Activated B cell treated with CpG ODN at 0.5 μM for 24 hours (primary cell): ENCODE measurements around the gene PELI2. TPM values are rescaled to one million over a fixed set of nuclear protein-coding genes. Genes with fewer than 3 reads are reported as not detected.

Experiments
- ATAC-seq: fragments of 200-7000 bp; cut with Tn5 transposase; one replicate; pipeline ENCODE4 v1.10.0; 2021; ENCODE audit warnings: low read depth, mild to moderate bottlenecking, moderate library complexity
- CTCF ChIA-PET: fragments of 350-600 bp; sonication (Branson Sonifier 250); formaldehyde crosslinking; loops from one replicate; lab custom pipeline; 2021; ENCODE audit warnings: antibody characterized with exemption; lab: Charles Lee
- POLR2A ChIA-PET: fragments of 350-600 bp; sonication (Branson Sonifier 250); formaldehyde crosslinking; loops from one replicate; lab custom pipeline; 2021; ENCODE audit warnings: antibody characterized with exemption; lab: Charles Lee
- DNase-seq: peaks from one replicate; pipeline ENCODE4 v3.0.0; 2022
- H3K27ac Mint-ChIP-seq: one replicate; pipeline ENCODE4 v1.8.0; 2020; ENCODE audit warnings: mixed read lengths
- H3K27me3 Mint-ChIP-seq: one replicate; pipeline ENCODE4 v1.8.0; 2021; ENCODE audit warnings: mixed read lengths
- H3K36me3 Mint-ChIP-seq: one replicate; pipeline ENCODE4 v1.8.0; 2021; ENCODE audit warnings: low read depth, mixed read lengths
- H3K4me1 Mint-ChIP-seq: one replicate; pipeline ENCODE4 v1.8.0; 2021; ENCODE audit warnings: mixed read lengths
- H3K4me3 Mint-ChIP-seq: one replicate; pipeline ENCODE4 v1.8.0; 2020; ENCODE audit warnings: mild to moderate bottlenecking, mixed read lengths
- H3K9me3 Mint-ChIP-seq: one replicate; pipeline ENCODE4 v1.8.0; 2020; ENCODE audit warnings: mixed read lengths
- CTCF ChIP-seq: fragments of 200-600 bp; IDR thresholded peaks from one replicate; pipeline ENCODE4 v1.8.0; 2022; ENCODE audit warnings: antibody characterized with exemption, mild to moderate bottlenecking
- intact Hi-C: fragments of 100-400 bp; cut with micrococcal nuclease; formaldehyde crosslinking; loops from one replicate; pipeline ENCODE4 v1.15.1; 2024
- total RNA-seq: library from RNA; stranded (reverse); gene quantifications from 2 replicates; pipeline ENCODE4 v1.2.3, GENCODE V29; 2022

The PELI2 gene
- total RNA-seq, 1 donor from 2014 or later: 6.1 TPM

- DNase-seq: no peak
- intact Hi-C loops: no loop called here
- no peak for ATAC-seq
- H3K27me3 Mint-ChIP-seq: no peaks in the 10 kb centered on the region
- no peaks in the 10 kb centered on the region for H3K9me3 Mint-ChIP-seq
- H3K36me3 Mint-ChIP-seq: no peaks in the 10 kb centered on the region
- H3K4me3 Mint-ChIP-seq: no peak overlapping the region
- ChIA-PET POLR2A (no interaction called here), CTCF (no interaction called here)
- TF ChIP-seq CTCF: no peak
- H3K4me1 Mint-ChIP-seq: peaks cover 4% of the 10 kb centered on the region
- H3K27ac Mint-ChIP-seq: no peak overlapping the region
These were observed 87.7 kb downstream of the PELI2 start for GRCh38 chr14:56205881-56206280.

DNA sequence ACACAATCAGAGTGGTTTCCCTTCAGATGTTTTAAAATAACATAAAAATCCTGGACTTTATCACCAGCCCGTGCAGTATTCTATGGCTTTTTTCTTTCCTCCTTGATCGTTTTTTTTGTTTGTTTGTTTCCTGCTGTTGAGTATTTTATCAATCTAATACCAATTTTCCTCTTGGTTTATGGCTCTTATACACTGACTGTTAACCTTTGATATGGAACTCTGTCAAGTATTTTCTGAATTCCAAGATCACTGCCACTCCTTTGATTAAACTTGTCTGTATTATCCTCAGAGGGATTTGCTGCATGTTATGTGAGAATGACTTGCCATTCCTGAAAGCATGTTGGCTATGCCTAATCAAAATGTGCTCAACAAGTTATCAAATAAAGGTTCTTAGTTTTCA lies 88.4 kb downstream of the PELI2 start:
- H3K4me3 Mint-ChIP-seq: no peak overlapping the region
- no peak overlapping the region for H3K27ac Mint-ChIP-seq
- no peak for TF ChIP-seq CTCF
- H3K36me3 Mint-ChIP-seq: no peaks in the 10 kb centered on the region
- intact Hi-C loops: no loop called here
- H3K27me3 Mint-ChIP-seq: no peaks in the 10 kb centered on the region
- no peak for ATAC-seq
- H3K9me3 Mint-ChIP-seq: no peaks in the 10 kb centered on the region
- CTCF ChIA-PET: no interaction called here
- DNase-seq: no peak
- POLR2A ChIA-PET: no interaction called here
- peaks cover 4% of the 10 kb centered on the region for H3K4me1 Mint-ChIP-seq

GRCh38 chr14:56207626-56208292 lies 89.5 kb downstream of the PELI2 start:
- Mint-ChIP-seq H3K27ac (no peak overlapping the region), H3K36me3 (no peaks in the 10 kb centered on the region), H3K4me3 (no peak overlapping the region), H3K9me3 (no peaks in the 10 kb centered on the region), H3K4me1 (peaks cover 4% of the 10 kb centered on the region), H3K27me3 (no peaks in the 10 kb centered on the region)
- ATAC-seq: no peak
- DNase-seq: no peak
- TF ChIP-seq CTCF: no peak
- ChIA-PET CTCF (no interaction called here), POLR2A (no interaction called here)
- intact Hi-C loops: no loop called here

- H3K9me3 Mint-ChIP-seq: no peaks in the 10 kb centered on the region
- no peak overlapping the region for H3K27ac Mint-ChIP-seq
- DNase-seq (no peak), ATAC-seq (no peak)
- H3K4me1 Mint-ChIP-seq: peaks cover 4% of the 10 kb centered on the region
- no peak overlapping the region for H3K4me3 Mint-ChIP-seq
- ChIA-PET CTCF (no interaction called here), POLR2A (no interaction called here)
- H3K36me3 Mint-ChIP-seq: no peaks in the 10 kb centered on the region
- intact Hi-C loops: no loop called here
- H3K27me3 Mint-ChIP-seq: no peaks in the 10 kb centered on the region
- no peak for TF ChIP-seq CTCF
These were observed 90.3 kb downstream of the PELI2 start for GRCh38 chr14:56208520-56208919.

GRCh38 chr14:56210571-56210970 lies 92.4 kb downstream of the PELI2 start:
- Mint-ChIP-seq H3K27me3 (no peaks in the 10 kb centered on the region), H3K36me3 (no peaks in the 10 kb centered on the region), H3K4me1 (peaks cover 4% of the 10 kb centered on the region), H3K4me3 (no peak overlapping the region), H3K27ac (no peak overlapping the region), H3K9me3 (no peaks in the 10 kb centered on the region)
- ATAC-seq: no peak
- intact Hi-C loops: no loop called here
- TF ChIP-seq CTCF: no peak
- ChIA-PET POLR2A (no interaction called here), CTCF (no interaction called here)
- DNase-seq: no peak
